ENCODE results near the gene FADS2. TPM values are rescaled to one million over a fixed set of nuclear protein-coding genes. Genes with fewer than 3 reads are reported as not detected.

Gene FADS2
- polyA plus RNA-seq, 1 experiment, result 327 TPM

GRCh38 chr11:61907871-61908729 lies 80.0 kb downstream of the FADS2 start:
- H3K36me3 ChIP-seq (ENCODE audit: control insufficient read depth, insufficient read depth, low read length), result peaks cover 14% of the 10 kb centered on the region
- H3K27me3 ChIP-seq (ENCODE audit: control insufficient read depth, insufficient read depth, low read length), result no peaks in the 10 kb centered on the region
- no peak for DNase-seq (ENCODE audit: low read depth)
- no peak for TF ChIP-seq CTCF (IDR thresholded peaks at IDR 0.05; ENCODE audit: insufficient read depth, low read depth, low read length)
- CTCF ChIA-PET, result interaction anchor here (0.5 to 5.0 kb wide), 11 partner anchors 10 to 200 kb away, joined by 3 to 57 read pairs (median 4); no protein-coding TSS in a partner anchor
- POLR2A ChIA-PET, result no interaction called here
- H3K4me3 ChIP-seq (ENCODE audit: low read depth, low read length), result no peak overlapping the region

DNA sequence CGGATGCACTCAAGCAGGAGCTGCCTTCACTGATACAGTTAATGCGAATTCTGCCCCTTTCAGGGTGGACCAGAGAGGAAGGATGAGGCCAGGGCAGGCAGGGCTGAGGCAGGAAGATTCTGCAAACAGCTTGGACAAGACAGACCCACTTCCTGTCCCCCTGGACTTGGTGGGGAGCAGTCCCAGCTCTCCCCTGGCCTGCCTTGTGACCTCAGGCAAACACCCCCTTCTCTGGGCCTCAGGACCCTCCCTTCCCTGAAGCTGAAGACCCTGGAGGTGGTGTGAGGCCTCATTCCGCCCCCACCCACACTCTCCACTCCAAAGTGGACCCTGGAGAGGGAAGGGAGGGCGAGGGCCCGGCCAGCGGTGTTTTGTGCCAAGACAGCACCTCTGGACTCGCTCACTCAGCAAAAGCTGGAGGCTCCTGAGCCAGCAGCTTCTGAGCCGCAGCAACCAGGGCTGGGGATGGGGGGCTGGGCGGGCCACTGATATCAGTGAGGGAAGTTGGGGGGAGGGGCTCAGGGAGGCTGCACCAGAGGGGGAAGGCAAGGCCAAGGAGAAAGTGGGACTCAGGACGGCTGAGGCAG lies 80.7 kb downstream of the FADS2 start:
- Histone ChIP-seq H3K4me3 (ENCODE audit: low read depth, low read length) (no peak overlapping the region), H3K27me3 (ENCODE audit: control insufficient read depth, insufficient read depth, low read length) (no peaks in the 10 kb centered on the region), H3K36me3 (ENCODE audit: control insufficient read depth, insufficient read depth, low read length) (peaks cover 14% of the 10 kb centered on the region)
- TF ChIP-seq CTCF (IDR thresholded peaks at IDR 0.05; ENCODE audit: insufficient read depth, low read depth, low read length), result no peak
- ChIA-PET CTCF (interaction anchor here (0.5 to 5.0 kb wide), 9 partner anchors 10 to 199 kb away, joined by 3 to 57 read pairs (median 4); no protein-coding TSS in a partner anchor), POLR2A (no interaction called here)
- no peak for DNase-seq (ENCODE audit: low read depth)

GRCh38 chr11:61910187-61911127 lies 82.4 kb downstream of the FADS2 start:
- ChIA-PET CTCF (interaction anchor here (1.1 to 5.0 kb wide), 3 partner anchors 12 to 37 kb away, joined by 4 to 57 read pairs (median 5); no protein-coding TSS in a partner anchor), POLR2A (no interaction called here)
- DNase-seq (ENCODE audit: low read depth), result no peak
- peaks cover 8% of the 10 kb centered on the region for H3K36me3 ChIP-seq (ENCODE audit: control insufficient read depth, insufficient read depth, low read length)
- no peaks in the 10 kb centered on the region for H3K27me3 ChIP-seq (ENCODE audit: control insufficient read depth, insufficient read depth, low read length)
- no peak overlapping the region for H3K4me3 ChIP-seq (ENCODE audit: low read depth, low read length)
- TF ChIP-seq CTCF (IDR thresholded peaks at IDR 0.05; ENCODE audit: insufficient read depth, low read depth, low read length), result no peak

DNA sequence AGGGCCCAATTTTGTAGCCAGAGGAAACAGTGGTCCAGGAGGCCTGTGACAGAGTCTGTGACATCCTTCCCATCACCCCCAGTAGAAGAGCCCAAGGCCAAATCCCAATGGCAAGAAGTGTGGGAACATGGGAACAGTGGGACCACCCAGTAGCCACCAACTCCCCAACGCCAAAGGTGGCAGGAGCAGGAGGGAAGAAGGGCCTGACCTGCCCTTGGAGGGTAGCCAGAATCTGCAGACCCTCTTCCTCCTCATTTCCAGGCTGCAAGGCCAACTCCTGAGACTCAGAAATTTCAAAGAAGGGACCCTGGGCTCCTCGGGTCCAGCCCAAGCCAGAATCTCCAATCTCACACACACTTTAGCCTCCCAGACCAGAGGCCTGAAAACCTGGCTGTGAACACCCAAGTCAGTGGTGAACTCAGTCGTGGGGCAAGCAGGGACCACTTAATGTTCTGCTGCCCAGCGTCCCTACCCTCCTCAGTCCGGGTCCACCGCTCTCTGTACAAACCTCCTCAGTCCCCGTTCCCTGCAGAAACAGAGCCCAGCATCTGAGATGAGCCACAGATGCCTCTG lies 83.1 kb downstream of the FADS2 start:
- H3K4me3 ChIP-seq (ENCODE audit: low read depth, low read length), result no peak overlapping the region
- peaks cover 6% of the 10 kb centered on the region for H3K36me3 ChIP-seq (ENCODE audit: control insufficient read depth, insufficient read depth, low read length)
- H3K27me3 ChIP-seq (ENCODE audit: control insufficient read depth, insufficient read depth, low read length), result no peaks in the 10 kb centered on the region
- no peak for DNase-seq (ENCODE audit: low read depth)
- CTCF ChIA-PET, result interaction anchor here (0.6 to 5.0 kb wide), 4 partner anchors 13 to 37 kb away, joined by 3 to 57 read pairs (median 4); no protein-coding TSS in a partner anchor
- POLR2A ChIA-PET, result no interaction called here
- no peak for TF ChIP-seq CTCF (IDR thresholded peaks at IDR 0.05; ENCODE audit: insufficient read depth, low read depth, low read length)
